Erythroblast (primary cell): ENCODE results near the gene NCKAP1.

Experiments
- GATA1 ChIP-seq: IDR thresholded peaks from 2 replicates; pipeline ENCODE4 v1.6.1; 2011; ENCODE audit warnings: low read depth, mild to moderate bottlenecking, control low read depth, low read length, moderate library complexity
- POLR2A ChIP-seq: IDR thresholded peaks from 2 replicates; pipeline ENCODE4 v1.6.1; 2011; ENCODE audit warnings: mild to moderate bottlenecking, low read length

- TF ChIP-seq POLR2A (no peak), GATA1 (no peak)
These were observed 30.9 kb upstream of the NCKAP1 start for GRCh38 chr2:183069174-183069573.
